Stromal cell of bone marrow (primary cell): Measurements from ENCODE around the gene PSG11.
"Not testable (repeated sequence)": the region's sequence is repeated elsewhere in the genome, so short reads cannot be mapped to it uniquely, and the experiment has no call there.

Source experiments
- DNase-seq: peaks from one replicate; pipeline ENCODE4 v3.0.0-alpha.2; 2012; ENCODE audit warnings: low read depth

The PSG11 gene

DNA sequence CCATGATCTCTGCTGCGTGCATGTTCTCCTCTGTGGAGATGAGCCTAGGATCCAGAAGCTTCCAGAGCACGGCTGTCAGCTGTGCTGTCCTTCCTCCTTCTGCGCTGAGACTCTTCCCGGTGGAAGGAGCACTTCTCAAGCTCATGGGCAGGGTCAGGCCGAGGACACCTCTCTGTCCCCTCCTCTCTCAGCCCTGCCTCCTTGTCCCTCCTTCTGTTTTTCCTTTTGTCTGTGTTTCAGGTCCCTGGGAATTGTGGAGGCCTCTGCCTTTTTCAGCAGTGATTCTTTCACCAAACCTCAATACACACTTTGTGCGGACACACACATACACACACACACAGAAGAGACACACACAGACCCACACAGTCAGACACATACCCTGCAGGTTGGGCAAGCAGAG lies at the start of gene PSG11:
Gene PSG11 (minus strand): TSS at position 101 of the 400 bp plus-strand sequence. CDS start 97 bp downstream, at position 4.
- DNase-seq = not testable (repeated sequence)

DNA sequence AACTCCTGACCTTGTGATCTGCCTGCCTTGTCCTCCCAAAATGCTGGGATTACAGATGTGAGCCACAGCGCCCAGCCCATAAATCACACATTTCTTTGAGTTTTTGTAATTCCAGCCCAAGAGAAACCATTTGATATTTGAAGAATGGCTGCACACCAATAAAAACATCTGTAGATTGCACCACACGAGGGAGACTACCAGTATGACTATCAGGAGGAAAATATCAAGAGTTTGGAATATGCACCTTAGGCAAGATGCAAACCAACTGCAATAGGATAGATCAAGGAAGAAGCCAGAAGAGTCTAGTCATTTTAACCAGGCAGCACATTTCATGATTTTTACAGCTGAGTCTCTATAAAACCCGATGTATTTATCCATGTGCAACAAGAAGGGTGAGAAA lies 36.1 kb upstream of the PSG11 start:
- not testable (repeated sequence) for DNase-seq

DNA sequence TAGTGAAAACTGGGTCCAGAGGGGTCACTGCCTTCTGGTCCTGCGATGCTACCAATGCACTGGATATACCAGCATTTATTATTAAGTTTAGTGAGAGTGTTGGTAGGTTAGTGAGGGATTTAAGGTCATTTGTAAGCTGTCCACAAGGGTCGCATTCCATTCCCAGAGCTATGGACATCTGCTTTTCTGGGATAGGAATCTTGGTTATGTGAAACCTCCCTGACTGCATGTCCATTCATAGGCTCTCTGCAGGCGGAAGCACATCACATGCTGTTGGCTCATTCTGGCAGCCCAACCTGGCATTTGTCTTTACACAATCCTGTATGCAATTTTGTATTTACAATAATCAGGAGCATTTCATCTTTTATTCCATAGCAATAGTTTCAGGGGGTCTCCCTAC lies 35.1 kb upstream of the PSG11 start:
- DNase-seq = not testable (repeated sequence)

DNA sequence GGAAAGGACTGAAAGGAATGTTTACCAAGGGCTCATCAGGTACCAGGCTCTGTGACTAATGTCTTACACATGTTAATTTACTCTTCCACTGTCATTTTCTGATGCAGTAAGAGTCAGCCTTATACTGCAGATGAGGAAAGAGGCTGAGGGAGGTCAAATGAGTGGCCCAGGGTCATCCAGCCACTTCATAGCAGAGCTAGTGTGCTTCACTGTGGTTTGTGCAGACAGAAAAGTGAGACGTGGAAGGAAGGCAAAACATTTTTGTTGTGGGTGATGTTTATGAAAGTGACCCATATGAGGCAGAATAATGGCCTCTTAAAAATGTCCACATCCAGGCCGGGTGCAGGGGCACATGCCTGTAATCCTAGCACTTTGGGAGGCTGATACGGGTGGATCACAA lies 34.0 kb upstream of the PSG11 start:
- not testable (repeated sequence) for DNase-seq

DNA sequence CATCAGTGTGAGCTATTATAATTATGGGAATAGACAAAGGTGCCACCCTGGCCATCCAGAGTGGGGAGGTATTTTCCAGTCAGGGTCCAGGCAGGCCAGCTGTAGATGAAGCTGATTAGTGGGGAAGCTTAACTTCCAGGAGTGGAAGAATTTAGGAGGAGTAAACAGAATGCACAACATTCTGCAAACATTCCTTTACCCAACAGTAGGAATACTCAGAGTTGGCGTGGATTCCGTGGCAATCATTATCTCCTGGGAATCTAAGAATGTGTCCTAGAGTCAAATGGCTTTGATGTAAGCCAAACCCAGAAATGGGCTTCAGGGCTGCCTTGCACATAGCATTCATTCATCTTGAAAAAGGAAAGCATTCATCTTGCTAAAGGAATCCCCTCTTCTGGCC lies 33.2 kb upstream of the PSG11 start:
- DNase-seq = not testable (repeated sequence)

DNA sequence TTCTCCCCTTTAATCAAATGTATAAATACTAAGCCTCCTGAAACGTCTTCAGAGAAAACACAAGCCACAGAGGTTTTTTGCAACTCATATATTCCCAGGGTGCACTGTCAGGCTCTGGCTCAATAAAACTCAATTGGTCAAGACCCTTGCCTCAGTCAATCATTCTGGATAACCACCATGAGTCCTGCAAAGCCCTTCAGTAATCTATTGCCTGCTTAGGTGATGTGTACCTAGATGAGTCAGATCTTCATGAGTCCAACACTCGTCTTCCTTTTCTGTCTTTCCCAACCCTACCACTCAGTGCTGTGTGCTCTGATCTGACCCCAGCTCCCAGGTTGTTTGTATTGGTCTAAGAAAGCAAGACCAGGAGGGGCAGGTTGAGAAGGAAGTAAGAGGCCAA lies 32.2 kb upstream of the PSG11 start:
- DNase-seq = not testable (repeated sequence)

DNA sequence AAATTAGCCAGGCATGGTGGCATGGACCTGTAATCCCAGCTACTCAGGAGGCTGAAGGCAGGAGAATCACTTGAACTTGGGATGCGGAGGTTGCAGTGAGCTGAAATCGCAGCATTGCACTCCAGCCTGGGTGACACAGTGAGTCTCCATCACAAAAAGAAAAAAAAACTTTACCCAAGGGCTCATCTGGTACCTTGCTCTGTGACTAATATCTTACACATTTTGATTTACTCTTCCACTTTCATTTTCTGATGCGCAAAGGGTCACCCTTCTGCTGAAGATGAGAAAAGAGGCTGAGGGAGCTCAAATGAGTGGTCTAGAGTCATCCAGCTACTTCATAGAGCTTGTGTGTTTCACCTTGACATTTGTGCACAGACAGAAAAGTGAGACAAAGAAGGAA lies 21.7 kb upstream of the PSG11 start:
- not testable (repeated sequence) for DNase-seq

DNA sequence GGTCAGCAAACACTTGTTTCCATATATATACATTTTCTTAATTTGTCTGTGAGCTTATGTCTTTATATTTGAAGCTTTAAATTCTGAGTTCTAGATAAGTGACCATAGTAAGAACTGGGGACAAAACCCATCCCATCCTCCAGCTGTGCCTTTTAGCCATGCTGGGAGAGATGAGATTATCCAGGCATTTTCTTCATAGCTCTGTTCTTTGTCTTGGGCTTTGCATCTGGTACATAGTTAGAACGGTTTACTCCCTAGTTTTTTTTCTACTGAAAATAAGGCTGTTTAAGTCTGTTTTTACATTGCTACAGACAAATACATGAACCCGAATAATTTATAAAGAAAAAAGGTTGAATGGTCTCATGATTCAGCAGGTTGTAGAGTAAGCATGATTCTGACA lies 20.3 kb upstream of the PSG11 start:
- not testable (repeated sequence) for DNase-seq

DNA sequence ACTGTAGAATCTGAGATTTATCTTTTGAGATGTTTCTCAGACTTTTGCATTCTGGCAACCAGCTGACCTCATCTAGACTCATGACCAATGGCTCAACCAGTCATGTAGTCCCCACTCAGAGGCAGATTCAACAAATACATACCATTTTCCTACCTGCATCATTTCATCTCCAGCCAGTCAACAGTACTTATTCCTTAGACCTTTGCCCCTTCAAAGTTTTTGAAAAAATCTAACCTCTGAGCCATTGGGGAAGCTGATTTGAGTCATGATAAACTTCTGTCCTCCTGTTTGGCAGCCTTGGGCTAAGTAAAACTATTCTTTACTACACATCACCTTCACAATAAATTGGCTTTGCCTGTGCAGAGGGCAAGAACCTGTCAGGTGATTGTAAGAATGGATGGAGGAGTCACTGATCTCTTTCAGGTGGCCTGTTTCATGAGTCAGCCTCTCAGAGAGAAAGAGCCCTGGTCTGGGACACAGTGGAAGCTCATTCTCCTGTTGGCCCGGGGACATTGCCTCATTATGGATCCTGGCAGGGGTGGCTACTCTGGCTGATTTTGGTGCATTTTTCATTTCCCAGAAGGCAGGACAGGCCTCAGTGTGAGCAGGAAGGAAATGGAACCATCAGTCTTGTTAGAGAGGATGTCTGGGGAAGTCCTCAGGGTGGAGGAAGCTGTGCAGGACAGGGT lies 17.4 kb upstream of the PSG11 start:
- DNase-seq = not testable (repeated sequence)

DNA sequence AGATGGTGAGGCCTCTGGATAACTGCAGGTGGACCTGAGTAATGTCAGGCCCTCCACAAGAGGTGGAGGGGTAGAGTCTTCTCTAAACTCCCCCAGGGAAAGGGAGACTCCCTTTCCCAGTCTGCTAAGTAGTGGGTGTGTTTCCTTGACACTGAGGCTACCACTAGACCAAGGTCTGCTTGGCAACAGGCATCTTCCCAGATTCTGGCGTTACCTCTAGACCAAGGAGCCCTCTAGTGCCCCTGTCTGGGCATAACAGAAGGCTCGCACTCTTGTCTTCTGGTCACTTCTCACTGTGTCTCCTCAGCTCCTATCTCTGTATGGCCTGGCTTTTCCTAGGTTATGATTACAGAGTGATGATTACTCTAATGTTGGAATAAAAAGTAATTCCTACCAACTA lies 5.4 kb upstream of the PSG11 start:
- DNase-seq = peak; percentile 12

DNA sequence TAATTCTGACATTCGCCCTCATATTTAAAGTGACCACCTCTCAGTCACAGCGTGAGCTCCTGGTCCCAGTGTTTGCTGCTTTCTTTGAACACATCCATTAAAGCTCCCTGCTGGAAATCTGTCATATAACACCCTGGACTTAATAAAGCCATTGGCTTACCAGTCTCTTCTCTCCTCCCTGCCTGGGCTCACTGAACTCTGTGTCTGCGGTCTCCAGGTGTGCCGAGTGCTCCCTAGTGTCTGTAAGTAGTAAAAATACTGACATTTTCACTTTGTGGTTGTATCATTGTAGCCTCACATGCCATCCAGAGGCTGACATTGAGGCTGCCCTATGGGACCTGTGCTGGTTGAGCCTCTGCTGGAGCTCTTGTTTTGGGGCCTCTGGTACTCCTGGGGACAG lies 2.6 kb upstream of the PSG11 start:
- DNase-seq = no peak

DNA sequence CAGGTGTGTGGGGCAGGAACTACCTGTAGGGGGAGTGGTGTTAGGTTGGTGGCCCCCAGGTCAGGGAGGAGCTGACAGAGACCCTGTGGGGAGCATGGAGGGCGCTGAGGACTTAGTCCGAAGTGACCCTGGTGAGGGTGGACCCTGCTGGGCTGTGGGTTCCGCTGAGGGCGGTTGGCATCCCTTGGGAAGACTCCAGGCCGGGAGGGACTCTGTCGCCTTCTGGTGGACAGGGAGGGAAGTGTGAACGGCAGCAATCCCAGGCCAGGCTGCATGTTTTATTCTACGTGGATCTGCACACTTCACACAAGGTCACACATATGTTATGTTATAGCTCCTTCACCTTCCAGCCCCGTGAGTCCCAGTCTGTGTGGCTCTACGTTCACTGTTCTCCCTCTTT lies 1.7 kb upstream of the PSG11 start:
- not testable (repeated sequence) for DNase-seq

DNA sequence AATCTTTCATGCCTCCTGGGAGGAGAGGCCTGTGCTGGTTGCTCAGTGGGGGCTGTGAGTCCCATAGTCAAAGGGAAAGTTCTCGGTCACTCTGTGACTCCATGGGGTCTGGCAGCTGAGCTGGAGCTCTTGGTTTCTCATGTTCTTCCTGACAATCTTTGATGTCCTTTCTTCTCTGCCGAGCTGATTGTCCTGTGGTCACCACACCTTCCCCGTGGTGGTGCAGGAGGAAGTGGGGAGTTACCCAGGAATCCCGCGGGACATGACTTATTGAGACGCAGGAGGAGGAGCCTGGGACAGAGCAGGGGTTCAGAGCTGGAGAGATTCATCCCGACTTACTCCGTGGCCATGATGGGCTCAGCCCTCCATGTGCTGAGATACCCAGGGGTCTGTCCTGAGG lies 792 bp upstream of the PSG11 start:
- not testable (repeated sequence) for DNase-seq

DNA sequence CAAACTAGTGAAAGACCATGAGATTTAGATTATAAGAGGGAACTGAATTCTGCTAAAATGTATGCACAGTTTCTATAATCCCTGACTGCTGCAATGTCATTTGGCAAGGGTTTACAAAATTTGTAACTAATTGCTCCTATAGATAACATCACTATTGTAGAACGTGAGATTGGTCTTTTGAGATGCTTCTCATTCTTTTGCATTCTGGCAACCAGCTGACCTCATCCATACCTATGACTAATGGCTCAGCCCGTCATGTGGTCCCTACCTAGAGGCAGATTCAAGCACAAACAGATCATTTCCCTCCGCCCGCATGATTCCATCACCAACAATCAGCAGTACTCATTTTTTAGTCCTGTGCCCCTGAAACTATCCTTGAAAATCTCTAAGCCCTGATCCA lies 4.2 kb downstream of the PSG11 start:
- DNase-seq = peak; percentile 18

DNA sequence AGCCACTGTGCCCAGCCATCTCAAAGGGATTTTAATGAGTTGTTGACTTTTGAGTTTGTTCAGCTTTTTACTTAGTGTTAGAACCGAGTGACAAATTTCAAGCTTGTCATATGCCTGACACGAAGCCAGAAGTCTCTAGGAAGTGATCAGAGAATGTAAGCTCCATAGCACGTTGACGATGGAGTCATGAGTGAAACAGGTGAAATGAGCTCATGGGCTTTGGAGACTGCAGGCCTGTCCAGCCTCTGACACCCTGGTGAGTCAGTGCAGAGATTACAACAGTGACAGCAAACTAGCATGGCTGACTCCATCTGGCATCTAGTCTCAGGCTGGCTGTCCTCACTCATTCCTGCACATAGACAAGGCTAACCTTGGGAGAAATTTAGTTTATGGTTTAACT lies 4.6 kb downstream of the PSG11 start:
- DNase-seq = peak; percentile 50

DNA sequence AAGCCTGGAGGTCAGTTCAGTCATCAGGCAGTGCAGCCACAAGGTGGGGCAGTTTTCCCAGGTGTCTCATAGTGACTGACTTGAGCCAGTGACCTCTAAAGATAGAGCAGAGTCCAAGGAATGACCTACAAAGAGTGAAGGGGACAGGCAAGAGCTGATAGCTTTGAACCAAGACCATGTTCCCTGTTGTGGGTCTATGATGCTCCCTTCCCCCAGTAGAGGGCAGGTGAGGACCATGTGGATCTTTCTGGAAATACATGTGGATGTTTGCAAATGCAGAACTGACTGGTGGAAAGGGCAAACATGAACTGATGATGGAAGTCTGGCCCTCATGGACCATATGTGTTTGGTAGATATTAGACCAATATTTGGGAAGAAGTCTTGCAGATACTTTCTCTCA lies 6.7 kb downstream of the PSG11 start:
- DNase-seq = peak; percentile 0

DNA sequence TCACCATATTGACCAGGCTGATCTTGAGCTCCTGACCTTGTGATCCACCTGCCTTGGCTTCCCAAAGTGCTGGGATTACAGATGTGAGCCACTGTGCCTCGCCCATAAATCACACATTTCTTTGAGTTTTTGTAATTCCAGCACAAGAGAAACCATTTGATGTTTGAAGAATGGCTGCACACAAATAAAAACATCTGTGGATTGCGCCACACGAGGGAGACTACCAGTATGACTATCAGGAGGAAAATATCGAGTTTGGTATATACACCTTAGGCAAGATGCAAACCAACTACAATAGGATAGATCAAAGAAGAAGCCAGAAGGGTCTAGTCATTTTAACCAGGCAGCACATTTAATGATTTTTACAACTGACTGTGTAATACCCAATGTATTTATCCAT lies 20.4 kb downstream of the PSG11 start:
- DNase-seq = not testable (repeated sequence)

DNA sequence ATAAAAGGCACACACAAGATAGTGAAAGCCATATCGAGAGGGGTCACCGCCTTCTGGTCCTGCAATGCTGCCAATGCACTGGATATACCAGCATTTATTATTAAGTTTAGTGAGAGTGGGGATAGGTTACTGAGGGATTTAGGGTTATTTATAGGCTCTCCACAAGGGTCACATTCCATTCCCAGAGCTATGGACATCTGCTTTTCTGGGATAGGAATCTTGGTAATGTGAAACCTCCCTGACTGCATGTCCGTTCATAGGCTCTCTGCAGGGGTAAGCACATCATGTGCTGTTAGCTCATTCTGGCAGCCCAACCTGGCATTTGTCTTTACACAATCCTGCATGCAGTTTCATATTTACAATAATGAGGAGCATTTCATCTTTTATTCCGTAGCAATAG lies 21.4 kb downstream of the PSG11 start:
- DNase-seq = peak; percentile 4

DNA sequence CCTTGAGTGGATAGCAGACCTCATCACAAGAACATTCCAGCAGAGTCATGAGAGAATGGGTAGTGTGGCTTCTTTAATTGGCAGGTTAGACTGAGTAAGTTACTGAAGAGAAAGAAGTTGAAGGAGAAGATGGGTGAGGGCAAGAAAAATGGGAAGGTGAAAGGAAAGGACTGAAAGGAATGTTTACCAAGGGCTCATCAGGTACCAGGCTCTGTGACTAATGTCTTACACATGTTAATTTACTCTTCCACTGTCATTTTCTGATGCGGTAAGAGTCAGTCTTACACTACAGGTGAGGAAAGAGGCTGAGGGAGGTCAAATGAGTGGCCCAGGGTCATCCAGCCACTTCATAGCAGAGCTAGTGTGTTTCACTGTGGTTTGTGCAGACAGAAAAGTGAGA lies 22.6 kb downstream of the PSG11 start:
- DNase-seq = not testable (repeated sequence)

DNA sequence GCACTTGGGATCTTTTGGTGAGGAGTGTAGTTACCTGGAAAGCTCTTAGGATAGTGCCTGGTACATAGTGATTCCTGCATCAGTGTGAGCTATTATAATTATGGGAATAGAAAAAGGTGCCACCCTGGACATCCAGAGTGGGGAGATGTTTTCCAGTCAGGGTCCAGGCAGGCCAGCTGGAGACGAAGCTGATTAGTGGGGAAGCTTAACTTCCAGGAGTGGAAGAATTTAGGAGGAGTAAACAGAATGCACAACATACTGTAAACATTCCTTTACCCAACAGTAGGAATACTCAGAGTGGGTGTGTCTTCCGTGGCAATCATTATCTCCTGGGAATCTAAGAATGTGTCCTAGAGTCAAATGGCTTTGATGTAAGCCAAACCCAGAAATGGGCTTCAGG lies 23.3 kb downstream of the PSG11 start:
- not testable (repeated sequence) for DNase-seq

DNA sequence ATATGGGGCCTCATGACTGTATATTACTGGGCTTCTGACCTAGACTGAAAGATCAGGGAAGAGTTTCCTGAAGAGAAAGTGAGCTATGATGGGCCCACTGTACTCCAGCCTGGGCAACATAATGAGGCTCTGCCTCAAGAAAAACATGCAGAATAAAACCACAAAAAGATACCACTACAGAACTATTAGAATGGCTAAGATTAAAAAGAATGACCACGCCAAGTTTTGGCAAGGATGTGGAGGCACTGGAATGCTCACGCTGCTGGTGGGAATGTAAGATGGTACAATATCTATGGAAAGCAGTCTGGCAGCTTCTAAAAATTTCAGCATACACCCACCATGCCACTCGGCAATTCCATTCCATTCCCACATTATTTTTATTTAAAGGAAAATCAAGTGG lies 30.1 kb downstream of the PSG11 start:
- not testable (repeated sequence) for DNase-seq

DNA sequence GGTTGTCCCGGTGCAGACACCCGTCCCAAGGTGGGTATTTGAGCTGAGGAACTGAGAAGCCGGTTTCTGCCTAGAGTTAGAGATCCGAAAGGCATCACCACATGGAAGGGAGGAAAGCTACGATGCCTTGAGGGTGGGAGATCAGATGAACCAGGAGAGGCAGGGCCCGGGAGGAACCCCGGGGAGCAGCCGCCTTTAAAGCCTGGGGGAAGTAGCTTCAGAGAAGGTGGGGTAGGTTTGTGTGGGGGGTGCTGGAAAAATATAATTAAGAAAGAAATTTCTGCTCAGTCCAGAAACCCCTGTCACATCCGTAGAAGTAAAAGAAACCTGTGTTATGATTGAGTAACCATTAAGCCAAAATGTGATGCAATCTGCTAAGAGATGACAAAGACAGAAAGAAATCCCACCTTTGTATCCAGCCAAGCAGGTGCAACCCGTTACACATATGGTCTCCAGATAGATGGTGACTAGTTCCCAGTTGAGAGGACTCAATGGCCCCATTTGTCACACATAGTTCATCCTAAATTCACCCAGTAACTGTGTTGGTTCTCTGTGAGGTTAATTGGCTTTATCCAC lies 34.2 kb downstream of the PSG11 start:
- not testable (repeated sequence) for DNase-seq

DNA sequence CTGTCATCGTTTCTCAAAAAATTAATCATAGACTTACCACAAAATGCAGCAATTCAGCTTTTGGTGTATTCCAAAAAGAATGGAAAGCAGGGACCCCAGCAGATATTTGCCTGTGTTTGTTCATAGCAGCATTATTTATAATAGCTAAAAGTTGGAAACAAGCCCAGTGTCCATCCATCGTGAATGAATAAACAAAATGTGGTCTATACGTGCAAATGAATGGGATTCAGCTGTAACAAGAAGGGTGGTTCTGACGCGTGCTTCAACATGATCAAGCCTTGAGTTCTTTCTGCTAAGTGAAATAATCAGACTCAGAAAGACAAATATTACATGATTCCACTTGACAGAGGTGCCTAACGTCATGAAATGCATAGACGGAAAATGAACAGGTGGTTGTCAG lies 36.4 kb downstream of the PSG11 start:
- DNase-seq = no peak

DNA sequence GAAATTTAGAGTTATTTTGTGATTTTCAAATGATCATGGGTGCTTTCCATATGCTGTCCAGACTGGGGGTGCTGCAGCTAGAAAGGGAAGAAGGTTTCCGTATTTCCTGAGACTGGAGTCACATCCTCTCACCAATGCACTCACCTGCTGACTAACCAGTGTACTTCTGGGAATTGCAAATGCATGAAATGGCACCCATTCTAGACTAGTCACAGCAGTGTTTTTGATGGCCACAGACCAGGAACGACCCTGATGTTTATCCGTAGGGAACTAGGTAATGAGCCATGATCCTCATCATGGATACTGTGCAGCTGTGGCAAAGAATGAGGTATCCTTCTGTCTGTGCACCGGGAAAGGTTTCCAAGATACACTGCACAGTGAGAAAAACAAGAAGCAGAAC lies 37.1 kb downstream of the PSG11 start:
- not testable (repeated sequence) for DNase-seq
